Measurements from ENCODE around the gene METTL27. TPM values are rescaled to one million over a fixed set of nuclear protein-coding genes. Genes with fewer than 3 reads are reported as not detected.
"Not testable (repeated sequence)": the region's sequence is repeated elsewhere in the genome, so short reads cannot be mapped to it uniquely, and the experiment has no call there.

METTL27 gene
- total RNA-seq, 2 experiments from 2014 or later: 1.6 to 2.1 TPM

DNA sequence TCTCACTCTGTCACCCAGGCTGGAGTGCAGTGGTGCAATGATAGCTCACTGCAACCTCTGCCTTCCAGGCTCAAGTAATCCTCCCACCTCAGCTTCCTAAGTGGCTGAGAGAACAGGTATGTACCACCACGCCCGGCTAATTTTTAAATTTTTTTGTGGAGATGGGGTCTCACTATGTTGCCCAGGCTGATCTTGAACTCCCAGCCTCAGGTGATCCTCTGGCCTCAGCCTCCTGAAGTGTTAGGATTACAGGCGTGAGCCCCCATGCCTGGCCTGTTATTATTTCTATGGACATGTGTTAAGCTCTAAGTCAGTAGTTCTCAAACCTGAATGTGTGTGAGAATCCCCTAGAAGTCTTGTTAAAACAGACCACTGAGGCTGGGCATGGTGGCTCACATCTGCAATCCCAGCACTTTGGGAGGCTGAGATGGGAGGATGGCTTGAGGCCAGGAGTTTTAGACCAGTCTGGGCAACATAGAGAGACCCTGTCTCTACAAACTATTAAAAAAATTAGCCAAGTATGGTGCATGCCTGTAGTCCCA is 43.2 kb upstream of the METTL27 start:
- Histone ChIP-seq H3K36me3 (ENCODE audit: insufficient read depth, low read length) (no peaks in the 10 kb centered on the region), H3K4me1 (ENCODE audit: insufficient read depth, low read length) (no peaks in the 10 kb centered on the region), H3K27ac (ENCODE audit: low read depth in 1 of 2, low read length in 2 of 2) (no peak overlapping the region), H3K4me3 (ENCODE audit: low read length) (no peak overlapping the region), H3K27me3 (ENCODE audit: control insufficient read depth in 1 of 2, insufficient read depth in 2 of 2, low read length in 2 of 2) (peaks cover 8 to 13% of the 10 kb centered on the region in 2 experiments), H3K9me3 (ENCODE audit: control insufficient read depth in 1 of 2, insufficient read depth in 1 of 2, low read length in 2 of 2) (no peaks in the 10 kb centered on the region)
- POLR2A ChIA-PET: no interaction called here
- CTCF ChIA-PET: no interaction called here
- H3K4me1 Mint-ChIP-seq (ENCODE audit: low read depth): no peaks in the 10 kb centered on the region
- no peak overlapping the region for H3K4me3 Mint-ChIP-seq
- H3K36me3 Mint-ChIP-seq (ENCODE audit: low read depth): no peaks in the 10 kb centered on the region
- intact Hi-C loops (cut with DNase I, micrococcal nuclease): no loop called here
- ATAC-seq (ENCODE audit: poor library complexity): no peak
- H3K9me3 Mint-ChIP-seq: no peaks in the 10 kb centered on the region
- peaks cover 17% of the 10 kb centered on the region for H3K27me3 Mint-ChIP-seq
- TF ChIP-seq CTCF (IDR thresholded peaks at IDR 0.05): no peak
- H3K27ac Mint-ChIP-seq: no peak overlapping the region
- DNase-seq: no peak

DNA sequence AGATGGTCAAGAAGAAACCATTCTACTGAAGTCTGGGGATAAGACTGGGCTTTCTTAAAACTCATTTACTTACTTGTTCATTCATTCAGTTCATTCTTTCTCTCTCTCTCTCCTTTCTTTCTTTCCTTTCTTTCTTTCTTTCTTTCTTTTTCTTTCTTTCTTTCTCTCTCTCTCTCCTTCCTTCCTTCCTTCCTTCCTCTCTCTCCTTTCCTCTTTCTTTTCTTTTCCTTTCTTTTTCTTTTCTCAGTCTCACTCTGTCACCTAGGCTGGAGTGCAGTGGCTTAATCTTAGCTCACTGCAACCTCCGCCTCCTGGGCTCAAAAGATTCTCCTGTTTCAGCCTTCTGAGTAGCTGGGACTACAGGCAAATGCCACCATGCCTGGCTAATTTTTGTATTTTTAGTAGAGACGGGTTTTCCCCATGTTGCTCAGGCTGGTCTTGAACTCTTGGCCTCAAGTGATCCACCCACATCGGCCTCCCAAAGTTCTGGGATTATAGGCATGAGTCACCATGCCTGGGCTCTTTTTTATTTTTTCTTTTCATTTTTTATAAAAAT is 42.6 kb upstream of the METTL27 start:
- DNase-seq; H3K27ac ChIP-seq (ENCODE audit: low read depth in 1 of 2, low read length in 2 of 2); H3K9me3 Mint-ChIP-seq; H3K4me3 ChIP-seq (ENCODE audit: low read length); CTCF ChIA-PET; H3K4me3 Mint-ChIP-seq; ATAC-seq (ENCODE audit: poor library complexity); H3K27ac Mint-ChIP-seq; H3K4me1 ChIP-seq (ENCODE audit: insufficient read depth, low read length); H3K36me3 ChIP-seq (ENCODE audit: insufficient read depth, low read length); H3K9me3 ChIP-seq (ENCODE audit: control insufficient read depth in 1 of 2, insufficient read depth in 1 of 2, low read length in 2 of 2); POLR2A ChIA-PET; intact Hi-C loops (cut with DNase I, micrococcal nuclease); H3K36me3 Mint-ChIP-seq (ENCODE audit: low read depth); H3K4me1 Mint-ChIP-seq (ENCODE audit: low read depth): not testable (repeated sequence)
- peaks cover 13% of the 10 kb centered on the region in 2 experiments for H3K27me3 ChIP-seq (ENCODE audit: control insufficient read depth in 1 of 2, insufficient read depth in 2 of 2, low read length in 2 of 2)
- H3K27me3 Mint-ChIP-seq: peaks cover 17% of the 10 kb centered on the region

DNA sequence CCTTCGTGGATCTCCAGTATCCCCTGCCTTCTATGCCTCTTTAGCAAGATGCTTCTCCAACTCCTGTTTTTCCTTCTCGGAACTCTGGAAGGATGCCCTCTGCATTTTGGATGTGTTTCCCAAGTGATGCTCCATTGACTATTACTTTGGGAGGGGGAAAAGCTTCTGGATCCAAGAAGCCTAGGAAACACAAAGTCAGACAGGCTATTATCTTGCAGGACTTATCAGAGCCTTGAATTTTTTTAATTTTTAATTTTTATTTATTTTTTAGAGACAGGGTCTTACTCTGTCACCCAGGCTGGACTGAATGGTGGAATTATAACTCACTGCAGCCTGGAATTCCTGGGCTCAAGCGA is 39.7 kb upstream of the METTL27 start:
- H3K27me3 Mint-ChIP-seq: peaks cover 8% of the 10 kb centered on the region
- intact Hi-C loops (cut with DNase I, micrococcal nuclease): no loop called here
- Histone ChIP-seq H3K27me3 (ENCODE audit: control insufficient read depth in 1 of 2, insufficient read depth in 2 of 2, low read length in 2 of 2) (peaks cover 5 to 11% of the 10 kb centered on the region in 2 experiments), H3K4me1 (ENCODE audit: insufficient read depth, low read length) (no peaks in the 10 kb centered on the region), H3K27ac (ENCODE audit: low read depth in 1 of 2, low read length in 2 of 2) (no peak overlapping the region), H3K9me3 (ENCODE audit: control insufficient read depth in 1 of 2, insufficient read depth in 1 of 2, low read length in 2 of 2) (no peaks in the 10 kb centered on the region), H3K4me3 (ENCODE audit: low read length) (no peak overlapping the region), H3K36me3 (ENCODE audit: insufficient read depth, low read length) (no peaks in the 10 kb centered on the region)
- CTCF ChIA-PET: no interaction called here
- H3K27ac Mint-ChIP-seq: no peak overlapping the region
- POLR2A ChIA-PET: no interaction called here
- no peaks in the 10 kb centered on the region for H3K36me3 Mint-ChIP-seq (ENCODE audit: low read depth)
- TF ChIP-seq CTCF (IDR thresholded peaks at IDR 0.05): no peak
- no peak overlapping the region for H3K4me3 Mint-ChIP-seq
- H3K4me1 Mint-ChIP-seq (ENCODE audit: low read depth): no peaks in the 10 kb centered on the region
- DNase-seq: no peak
- H3K9me3 Mint-ChIP-seq: no peaks in the 10 kb centered on the region
- ATAC-seq (ENCODE audit: poor library complexity): no peak
